ENCODE measurements around the gene WDR86.

- no peak for TF ChIP-seq CTCF (conservative IDR thresholded peaks at IDR 0.05; ENCODE audit: low read length)
- no peak for TF ChIP-seq EZH2phosphoT487 (IDR thresholded peaks at IDR 0.05; ENCODE audit: borderline replicate concordance)
Measured at GRCh38 chr7:151426904-151427704, 17.3 kb upstream of the WDR86 start.
